Measurements from ENCODE around the gene TBC1D17.

DNA sequence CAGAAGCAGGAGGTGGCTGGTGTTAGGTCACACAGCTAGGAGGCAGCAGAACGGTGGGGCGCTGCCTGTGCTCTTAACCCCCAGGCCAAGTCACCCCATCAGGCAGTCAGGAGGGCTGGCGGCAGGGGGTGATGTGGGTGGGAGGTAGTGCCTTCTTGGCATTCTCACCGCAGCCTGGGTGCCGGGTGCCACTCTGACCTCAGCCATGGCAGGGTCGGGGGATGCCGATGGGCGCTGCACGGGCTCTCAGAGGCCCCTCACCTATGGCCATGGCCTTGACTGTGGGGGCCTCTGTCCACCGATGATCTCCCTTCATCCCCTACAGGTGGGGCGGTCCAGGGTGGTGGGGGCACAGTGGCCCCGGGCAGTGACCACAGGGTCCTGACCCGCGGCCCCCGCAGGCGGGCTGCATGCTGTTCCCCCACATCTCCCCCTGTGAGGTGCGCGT, 20.9 kb upstream of the TBC1D17 start:
- TF ChIP-seq CTCF (conservative IDR thresholded peaks at IDR 0.05; ENCODE audit: low read depth, low read length) (no peak), EZH2 (IDR thresholded peaks at IDR 0.05; ENCODE audit: low read length, unreplicated experiment) (no peak), EZH2phosphoT487 (IDR thresholded peaks at IDR 0.05; ENCODE audit: borderline replicate concordance, low read length) (no peak)

All from PC-3 (cell line).